Inflammatory macrophage treated with lipopolysaccharide for 1 hour (primary cell): ENCODE results near the gene ACAP3.

ENCODE experiments used
- DNase-seq, 2 donors: peaks; one replicate each; pipeline ENCODE4 v3.0.0-alpha.2; 2020 to 2022

ACAP3 gene

GRCh38 chr1:1284221-1285101 is 23.3 kb downstream of the ACAP3 start:
- no peak for DNase-seq

GRCh38 chr1:1283821-1284220 is 23.9 kb downstream of the ACAP3 start:
- DNase-seq, result no peak

GRCh38 chr1:1282998-1283397 is 24.7 kb downstream of the ACAP3 start:
- DNase-seq, result peak in 1 of 2 donors; percentile 19

- DNase-seq, result peak; percentile 32 to 47
Measured at GRCh38 chr1:1281533-1282321, 26.0 kb downstream of the ACAP3 start.

GRCh38 chr1:1280782-1281481 is 26.8 kb downstream of the ACAP3 start:
- no peak for DNase-seq

GRCh38 chr1:1279028-1279427 is 28.7 kb downstream of the ACAP3 start:
- DNase-seq, result no peak

GRCh38 chr1:1278620-1279019 is 29.1 kb downstream of the ACAP3 start:
- no peak for DNase-seq

GRCh38 chr1:1275836-1276235 is 31.9 kb downstream of the ACAP3 start:
- no peak for DNase-seq

- DNase-seq, result no peak
Measured at GRCh38 chr1:1274931-1275431, 32.7 kb downstream of the ACAP3 start.

- no peak for DNase-seq
Measured at GRCh38 chr1:1274299-1274930, 33.3 kb downstream of the ACAP3 start.

- DNase-seq, result peak; percentile 78 to 86
Measured at GRCh38 chr1:1273512-1274298, 34.0 kb downstream of the ACAP3 start, which contains the start of gene UBE2J2. UBE2J2 (minus strand) TSS chr1:1273854; CDS start chr1:1267992, 5,862 bp downstream.

GRCh38 chr1:1273209-1273511 is 34.6 kb downstream of the ACAP3 start:
- peak in 1 of 2 donors; percentile 27 for DNase-seq

- DNase-seq, result no peak
Measured at GRCh38 chr1:1272341-1273208, 35.2 kb downstream of the ACAP3 start.

GRCh38 chr1:1270813-1271212 is 36.9 kb downstream of the ACAP3 start:
- DNase-seq, result peak in 1 of 2 donors; percentile 30

GRCh38 chr1:1268284-1268682 is 39.4 kb downstream of the ACAP3 start:
- DNase-seq, result no peak

- no peak for DNase-seq
Measured at GRCh38 chr1:1267488-1268283, 40.0 kb downstream of the ACAP3 start.

GRCh38 chr1:1264868-1265272 is 42.9 kb downstream of the ACAP3 start:
- DNase-seq, result no peak

GRCh38 chr1:1264026-1264425 is 43.7 kb downstream of the ACAP3 start:
- no peak for DNase-seq

GRCh38 chr1:1262758-1263157 is 45.0 kb downstream of the ACAP3 start:
- no peak for DNase-seq

- DNase-seq, result no peak
Measured at GRCh38 chr1:1262071-1262470, 45.7 kb downstream of the ACAP3 start.
